Right atrium auricular region (tissue), 2 donors: ENCODE measurements around the gene PFDN5. TPM values are rescaled to one million over a fixed set of nuclear protein-coding genes. Genes with fewer than 3 reads are reported as not detected.

Experiments
- DNase-seq: peaks from one replicate; pipeline ENCODE4 v3.0.0-alpha.2; 2019; ENCODE audit warnings: low spot score
- H3K27ac ChIP-seq, 2 donors: fragments of 200-600 bp; sonication (generic); 1 replicate in 1 of 2; 2 replicates in 1 of 2; pipeline ENCODE4 v1.5.1; 2016 to 2019
- H3K27me3 ChIP-seq, 2 donors: fragments of 200-600 bp; sonication (generic); one replicate each; pipeline versions ENCODE4 v1.5.1 to v1.6.0; 2017 to 2019
- H3K36me3 ChIP-seq: fragments of 200-600 bp; sonication (generic); one replicate; pipeline ENCODE4 v1.5.1; 2016
- H3K4me1 ChIP-seq, 2 donors: fragments of 200-600 bp; sonication (generic); one replicate each; pipeline versions ENCODE4 v1.5.1 to v1.6.0; 2017 to 2019
- H3K4me3 ChIP-seq, 2 donors: fragments of 200-600 bp; sonication (generic); 1 replicate in 1 of 2; 2 replicates in 1 of 2; pipeline ENCODE4 v1.5.1; 2017 to 2019; ENCODE audit warnings: mild to moderate bottlenecking in 1 of 2, moderate library complexity in 1 of 2
- H3K9me3 ChIP-seq, 2 donors: fragments of 200-600 bp; sonication (generic); one replicate each; pipeline ENCODE4 v1.5.1; 2019
- total RNA-seq, 2 donors: library from RNA; depleted of rRNA; stranded (reverse); fragments of >200 nt; gene quantifications; one replicate each; pipeline ENCODE4 v1.1.0, GENCODE V29; 2016
- TF ChIP-seq, protein P1 (sequence below), 2 donors: fragments of 200-600 bp; sonication (generic); IDR thresholded peaks; one replicate each; pipeline ENCODE4 v1.5.1; 2019; ENCODE audit warnings: antibody characterized with exemption in 2 of 2

Gene PFDN5
- total RNA-seq, 2 donors from 2014 or later: 416 to 549 TPM

DNA sequence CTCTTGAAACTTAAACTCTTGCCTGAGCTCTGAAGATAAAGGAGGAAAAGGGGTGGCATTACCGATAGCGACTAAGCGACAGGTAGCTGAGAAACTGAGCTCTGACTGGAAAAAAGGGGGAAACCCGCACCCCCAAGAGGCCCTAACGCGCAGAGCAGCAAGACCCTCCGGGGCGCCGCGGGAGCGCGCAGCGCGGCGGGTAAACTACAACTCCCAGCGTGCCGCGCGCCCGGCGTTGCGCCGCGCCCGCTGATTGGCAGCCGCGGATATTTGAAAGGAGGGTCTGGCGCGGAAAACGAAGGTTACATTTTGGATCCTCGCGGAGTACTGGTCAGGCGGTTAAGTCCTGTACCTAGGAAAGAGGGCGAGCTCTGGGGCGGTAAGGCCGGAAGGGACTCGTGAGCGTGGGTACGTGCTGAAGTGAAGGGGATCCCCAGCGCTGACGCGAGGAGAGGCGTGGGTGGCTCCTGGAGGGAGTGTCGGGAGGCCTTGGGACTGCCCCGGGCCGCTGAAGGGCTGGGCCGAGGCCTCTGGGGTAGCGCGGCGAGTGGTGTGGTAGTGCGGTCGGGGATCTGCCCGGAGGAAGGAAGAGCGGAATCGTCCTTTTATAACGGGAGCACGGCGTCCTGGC, 27.2 kb upstream of the PFDN5 start, which contains the start of gene ESPL1:
Gene ESPL1 (plus strand): TSS at position 301 of the 631 bp plus-strand sequence. CDS start 468 bp downstream, outside the sequence.
- DNase-seq: peak; percentile 69
- Histone ChIP-seq H3K4me1 (peaks cover 0 to 12% of the 10 kb centered on the region in 2 donors), H3K27me3 (no peaks in the 10 kb centered on the region), H3K36me3 (no peaks in the 10 kb centered on the region), H3K27ac (peak within 1 kb of the TSS; percentile 2 to 38), H3K9me3 (no peaks in the 10 kb centered on the region), H3K4me3 (peak within 1 kb of the TSS; percentile 43 to 65)
- TF ChIP-seq, protein P1, sequence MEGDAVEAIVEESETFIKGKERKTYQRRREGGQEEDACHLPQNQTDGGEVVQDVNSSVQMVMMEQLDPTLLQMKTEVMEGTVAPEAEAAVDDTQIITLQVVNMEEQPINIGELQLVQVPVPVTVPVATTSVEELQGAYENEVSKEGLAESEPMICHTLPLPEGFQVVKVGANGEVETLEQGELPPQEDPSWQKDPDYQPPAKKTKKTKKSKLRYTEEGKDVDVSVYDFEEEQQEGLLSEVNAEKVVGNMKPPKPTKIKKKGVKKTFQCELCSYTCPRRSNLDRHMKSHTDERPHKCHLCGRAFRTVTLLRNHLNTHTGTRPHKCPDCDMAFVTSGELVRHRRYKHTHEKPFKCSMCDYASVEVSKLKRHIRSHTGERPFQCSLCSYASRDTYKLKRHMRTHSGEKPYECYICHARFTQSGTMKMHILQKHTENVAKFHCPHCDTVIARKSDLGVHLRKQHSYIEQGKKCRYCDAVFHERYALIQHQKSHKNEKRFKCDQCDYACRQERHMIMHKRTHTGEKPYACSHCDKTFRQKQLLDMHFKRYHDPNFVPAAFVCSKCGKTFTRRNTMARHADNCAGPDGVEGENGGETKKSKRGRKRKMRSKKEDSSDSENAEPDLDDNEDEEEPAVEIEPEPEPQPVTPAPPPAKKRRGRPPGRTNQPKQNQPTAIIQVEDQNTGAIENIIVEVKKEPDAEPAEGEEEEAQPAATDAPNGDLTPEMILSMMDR (IDR thresholded peaks at IDR 0.05): peak; percentile 11 to 50

DNA sequence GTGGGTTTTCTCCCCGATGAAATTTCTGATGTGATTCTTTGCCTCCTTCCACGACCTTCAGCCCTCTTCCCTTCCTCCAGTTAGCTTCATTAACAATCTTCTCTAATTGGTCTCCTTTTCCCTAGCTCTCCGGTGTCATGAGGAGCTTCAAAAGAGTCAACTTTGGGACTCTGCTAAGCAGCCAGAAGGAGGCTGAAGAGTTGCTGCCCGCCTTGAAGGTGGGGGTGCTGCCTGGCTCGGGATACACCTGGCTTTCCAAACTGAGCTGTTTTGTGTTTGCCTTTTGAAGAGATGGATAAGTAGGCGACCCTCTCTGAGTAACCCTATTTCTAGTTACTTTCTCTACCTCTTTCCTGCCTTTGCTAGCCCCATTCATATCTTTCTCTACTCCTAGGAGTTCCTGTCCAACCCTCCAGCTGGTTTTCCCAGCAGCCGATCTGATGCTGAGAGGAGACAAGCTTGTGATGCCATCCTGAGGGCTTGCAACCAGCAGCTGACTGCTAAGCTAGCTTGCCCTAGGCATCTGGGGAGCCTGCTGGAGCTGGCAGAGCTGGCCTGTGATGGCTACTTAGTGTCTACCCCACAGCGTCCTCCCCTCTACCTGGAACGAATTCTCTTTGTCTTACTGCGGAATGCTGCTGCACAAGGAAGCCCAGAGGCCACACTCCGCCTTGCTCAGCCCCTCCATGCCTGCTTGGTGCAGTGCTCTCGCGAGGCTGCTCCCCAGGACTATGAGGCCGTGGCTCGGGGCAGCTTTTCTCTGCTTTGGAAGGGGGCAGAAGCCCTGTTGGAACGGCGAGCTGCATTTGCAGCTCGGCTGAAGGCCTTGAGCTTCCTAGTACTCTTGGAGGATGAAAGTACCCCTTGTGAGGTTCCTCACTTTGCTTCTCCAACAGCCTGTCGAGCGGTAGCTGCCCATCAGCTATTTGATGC, 26.4 kb upstream of the PFDN5 start:
- no peak overlapping the region for H3K27ac ChIP-seq
- H3K4me1 ChIP-seq: peaks cover 0 to 12% of the 10 kb centered on the region in 2 donors
- peak overlapping the region; percentile 43 to 65 for H3K4me3 ChIP-seq
- H3K27me3 ChIP-seq: no peaks in the 10 kb centered on the region
- H3K36me3 ChIP-seq: no peaks in the 10 kb centered on the region
- no peaks in the 10 kb centered on the region for H3K9me3 ChIP-seq
- TF ChIP-seq, protein P1 (IDR thresholded peaks at IDR 0.05): no peak
- no peak for DNase-seq

DNA sequence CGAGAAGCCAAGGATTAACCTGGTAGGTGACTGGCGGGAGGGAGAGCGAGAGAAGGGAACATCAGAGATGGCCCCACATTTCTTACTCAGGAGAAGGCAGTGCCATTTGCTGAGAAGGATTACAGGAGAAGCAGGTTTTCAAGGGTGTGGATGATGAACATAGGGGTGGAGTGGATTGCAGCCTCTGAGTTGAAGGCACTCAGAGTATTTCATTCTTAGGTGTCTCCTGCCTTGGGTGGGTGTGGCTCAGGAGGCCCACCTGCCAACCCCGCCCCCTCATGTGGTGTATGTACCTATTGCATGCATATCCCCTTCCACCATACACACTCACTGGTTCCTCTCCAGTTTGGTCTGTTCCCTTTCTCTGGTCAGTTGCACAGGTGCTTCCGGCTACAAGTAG, 20.9 kb upstream of the PFDN5 start:
- TF ChIP-seq, protein P1 (IDR thresholded peaks at IDR 0.05): no peak
- H3K4me1 ChIP-seq: no peaks in the 10 kb centered on the region
- H3K36me3 ChIP-seq: no peaks in the 10 kb centered on the region
- no peak overlapping the region for H3K4me3 ChIP-seq
- no peaks in the 10 kb centered on the region for H3K27me3 ChIP-seq
- no peaks in the 10 kb centered on the region for H3K9me3 ChIP-seq
- no peak for DNase-seq
- no peak overlapping the region for H3K27ac ChIP-seq

DNA sequence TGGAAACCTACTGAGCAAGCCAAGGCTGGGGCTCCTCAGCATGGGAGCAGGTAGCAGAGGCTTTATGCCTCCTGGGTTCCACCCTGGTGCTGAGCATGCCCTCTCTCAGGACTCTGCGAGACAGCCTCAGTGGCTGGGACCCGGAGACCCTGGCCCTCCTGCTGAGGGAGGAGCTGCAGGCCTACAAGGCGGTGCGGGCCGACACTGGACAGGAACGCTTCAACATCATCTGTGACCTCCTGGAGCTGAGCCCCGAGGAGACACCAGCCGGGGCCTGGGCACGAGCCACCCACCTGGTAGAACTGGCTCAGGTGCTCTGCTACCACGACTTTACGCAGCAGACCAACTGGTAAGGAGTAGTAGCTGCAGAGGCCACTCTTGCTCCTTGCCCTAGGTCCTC, 18.8 kb upstream of the PFDN5 start:
- Histone ChIP-seq H3K4me3 (no peak overlapping the region), H3K36me3 (no peaks in the 10 kb centered on the region), H3K27ac (no peak overlapping the region), H3K4me1 (no peaks in the 10 kb centered on the region), H3K9me3 (no peaks in the 10 kb centered on the region), H3K27me3 (no peaks in the 10 kb centered on the region)
- DNase-seq: no peak
- TF ChIP-seq, protein P1 (IDR thresholded peaks at IDR 0.05): no peak

DNA sequence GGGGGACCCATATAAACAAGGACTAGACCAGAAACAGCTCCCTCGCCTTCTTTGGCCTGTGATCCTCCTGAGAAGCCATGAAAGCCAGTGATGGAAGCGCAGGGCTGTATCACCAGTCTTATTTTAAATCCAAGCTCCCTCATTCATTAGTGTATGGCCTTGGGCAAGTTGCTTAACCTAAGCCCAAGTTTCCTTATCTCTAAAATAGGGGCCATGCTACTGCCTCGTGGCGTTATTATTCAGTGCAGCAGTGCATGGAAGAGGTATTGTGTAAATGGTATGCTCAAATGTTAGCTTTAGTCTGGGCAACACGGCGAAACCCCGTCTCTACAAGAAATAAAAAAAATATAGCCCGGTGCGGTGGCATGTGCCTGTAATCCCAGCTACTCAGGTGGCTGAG, 17.4 kb upstream of the PFDN5 start:
- Histone ChIP-seq H3K27me3 (no peaks in the 10 kb centered on the region), H3K4me3 (no peak overlapping the region), H3K36me3 (no peaks in the 10 kb centered on the region), H3K9me3 (no peaks in the 10 kb centered on the region), H3K27ac (no peak overlapping the region), H3K4me1 (no peaks in the 10 kb centered on the region)
- no peak for DNase-seq
- TF ChIP-seq, protein P1 (IDR thresholded peaks at IDR 0.05): no peak
